Natural killer cell treated with Interleukin-12 subunit alpha and Interleukin-12 subunit beta and Interleukin-15 and Interleukin-18, amount 100 ng/mL, for 72 hours (primary cell): Measurements from ENCODE around the gene CNIH3. TPM values are rescaled to one million over a fixed set of nuclear protein-coding genes. Genes with fewer than 3 reads are reported as not detected.
"Not testable (repeated sequence)": the region's sequence is repeated elsewhere in the genome, so short reads cannot be mapped to it uniquely, and the experiment has no call there.

Experiments used
- ATAC-seq, 2 donors: fragments of 150-1000 bp; cut with Tn5 transposase in 1 of 2; sonication (Bioruptor Pico), chemical (Tn5 transposase) in 1 of 2; 2 replicates each; pipeline ENCODE4 v1.10.0; 2021
- DNase-seq: peaks from one replicate; pipeline ENCODE4 v3.0.0; 2022; ENCODE audit warnings: low spot score
- H3K27ac Mint-ChIP-seq, 2 donors: 1 replicate in 1 of 2; 2 replicates in 1 of 2; pipeline ENCODE4 v1.8.0; 2022; ENCODE audit warnings: mixed read lengths in 2 of 2, mild to moderate bottlenecking in 1 of 2, moderate library complexity in 1 of 2
- H3K27me3 Mint-ChIP-seq, 2 donors: 1 replicate in 1 of 2; 2 replicates in 1 of 2; pipeline ENCODE4 v1.8.0; 2022; ENCODE audit warnings: mixed read lengths in 2 of 2
- H3K36me3 Mint-ChIP-seq: one replicate; pipeline ENCODE4 v1.8.0; 2022; ENCODE audit warnings: mixed read lengths
- H3K4me1 Mint-ChIP-seq, 2 donors: 1 replicate in 1 of 2; 2 replicates in 1 of 2; pipeline ENCODE4 v1.8.0; 2022; ENCODE audit warnings: low read depth in 2 of 2, mixed read lengths in 2 of 2, mild to moderate bottlenecking in 1 of 2
- H3K4me3 Mint-ChIP-seq: one replicate; pipeline ENCODE4 v1.8.0; 2022; ENCODE audit warnings: mixed read lengths
- H3K9me3 Mint-ChIP-seq: 2 replicates; pipeline ENCODE4 v1.8.0; 2022; ENCODE audit warnings: mixed read lengths
- total RNA-seq, 2 donors: library from RNA; stranded (reverse); gene quantifications; one replicate each; pipeline ENCODE4 v1.2.3, GENCODE V29; 2022

Gene CNIH3
- total RNA-seq, result 1 to 10 TPM; 1.5 TPM

DNA sequence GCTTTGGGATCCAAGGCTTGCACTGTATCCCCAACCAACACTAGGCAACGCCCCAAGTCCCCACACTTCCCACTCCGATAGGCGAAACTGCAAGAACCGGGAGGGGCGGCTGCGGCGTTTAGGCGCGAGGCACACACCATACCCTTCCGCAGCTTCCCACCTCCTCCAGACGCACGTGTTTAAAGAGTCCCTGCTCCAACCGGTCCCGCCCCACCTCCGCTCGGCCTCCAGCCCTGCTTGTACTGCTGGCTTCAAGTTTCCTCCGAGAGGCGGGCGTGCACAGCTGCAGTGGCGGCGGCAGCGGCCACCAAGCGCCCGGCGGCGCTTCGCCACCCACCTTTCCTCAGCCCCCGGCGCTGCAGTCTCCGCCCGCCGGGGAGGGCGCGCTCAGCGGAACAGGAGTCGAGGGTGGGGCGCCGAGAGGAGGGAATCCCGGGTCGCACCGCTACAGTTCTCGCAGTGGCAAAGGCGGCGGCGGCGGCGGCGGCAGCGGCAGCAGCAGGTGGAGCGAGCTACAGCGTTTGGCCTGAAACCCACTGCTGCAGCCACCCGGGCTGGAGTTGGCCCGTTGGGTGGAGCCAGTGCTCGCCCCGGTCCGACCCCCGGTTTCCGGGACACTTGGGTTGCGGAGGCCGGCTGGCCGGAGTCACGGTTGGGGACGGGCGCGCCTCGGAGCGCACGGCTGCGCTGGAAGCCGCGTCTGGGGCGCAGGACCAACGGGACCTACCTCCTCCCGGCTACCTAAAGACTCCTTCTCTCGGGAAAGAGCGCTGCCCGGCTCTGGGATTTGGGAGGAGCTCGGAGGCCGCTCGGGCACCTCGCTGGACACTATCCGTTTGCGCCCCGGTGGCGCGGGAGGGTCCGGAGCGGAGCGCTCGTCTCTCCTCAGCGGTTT lies at the start of gene CNIH3:
Gene CNIH3 (plus strand): TSS at position 457 of the 895 bp plus-strand sequence. CDS start 858 bp downstream, outside the sequence.
- Mint-ChIP-seq H3K27ac (no peak within 1 kb of the TSS), H3K9me3 (no peaks in the 10 kb centered on the region), H3K36me3 (no peaks in the 10 kb centered on the region), H3K4me3 (peak within 1 kb of the TSS; percentile 47), H3K27me3 (peaks cover 45 to 54% of the 10 kb centered on the region in 2 donors), H3K4me1 (peaks cover 17% of the 10 kb centered on the region in 2 donors)
- no peak for DNase-seq
- peak; percentile 46 to 53 for ATAC-seq

GRCh38 chr1:224566492-224566891 lies 49.6 kb upstream of the CNIH3 start:
- not testable (repeated sequence) for H3K9me3 Mint-ChIP-seq, H3K27ac Mint-ChIP-seq

GRCh38 chr1:224569276-224569675 lies 46.8 kb upstream of the CNIH3 start:
- no peaks in the 10 kb centered on the region for H3K4me1 Mint-ChIP-seq

More at GRCh38 chr1:224566492-224566891, 49.6 kb upstream of the CNIH3 start:
- not testable (repeated sequence) for H3K4me1 Mint-ChIP-seq, H3K36me3 Mint-ChIP-seq, H3K4me3 Mint-ChIP-seq, H3K27me3 Mint-ChIP-seq, DNase-seq, ATAC-seq

GRCh38 chr1:224571975-224572374 lies 44.1 kb upstream of the CNIH3 start:
- peaks cover 6 to 25% of the 10 kb centered on the region in 2 donors for H3K27me3 Mint-ChIP-seq
- not testable (repeated sequence) for H3K4me3 Mint-ChIP-seq, H3K4me1 Mint-ChIP-seq, H3K9me3 Mint-ChIP-seq, H3K27ac Mint-ChIP-seq, H3K36me3 Mint-ChIP-seq, ATAC-seq, DNase-seq

More at GRCh38 chr1:224569276-224569675, 46.8 kb upstream of the CNIH3 start:
- Mint-ChIP-seq H3K4me3 (no peak overlapping the region), H3K27ac (no peak overlapping the region), H3K27me3 (peaks cover 3 to 17% of the 10 kb centered on the region in 2 donors), H3K9me3 (no peaks in the 10 kb centered on the region), H3K36me3 (no peaks in the 10 kb centered on the region)
- ATAC-seq, result no peak
- DNase-seq, result no peak

DNA sequence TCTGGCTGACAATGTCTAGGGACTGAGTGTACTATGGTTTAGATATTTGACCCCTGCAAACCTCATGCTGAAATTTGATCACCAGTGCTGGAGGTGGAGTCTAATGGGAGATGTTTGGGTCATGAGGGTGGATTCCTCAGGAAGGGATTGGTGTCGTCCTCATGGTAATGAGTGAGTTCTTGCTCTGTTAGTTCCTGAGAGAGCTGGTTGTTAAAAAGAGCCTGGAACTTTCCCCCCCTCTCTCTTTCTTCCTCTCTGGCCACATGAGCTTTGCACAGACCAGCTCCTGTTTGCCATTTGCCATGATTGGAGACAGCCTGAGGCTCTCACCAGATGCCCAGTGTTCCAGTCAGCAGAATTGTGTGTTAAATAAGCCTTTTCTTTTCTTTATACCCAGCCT lies 36.6 kb upstream of the CNIH3 start:
- no peaks in the 10 kb centered on the region for H3K4me1 Mint-ChIP-seq
- H3K4me3 Mint-ChIP-seq, result no peak overlapping the region
- ATAC-seq (no peak), DNase-seq (no peak)
- H3K27ac Mint-ChIP-seq, result no peak overlapping the region
- H3K9me3 Mint-ChIP-seq, result peaks cover 6% of the 10 kb centered on the region
- H3K27me3 Mint-ChIP-seq, result peaks cover 26 to 50% of the 10 kb centered on the region in 2 donors
- H3K36me3 Mint-ChIP-seq, result peaks cover 9% of the 10 kb centered on the region

DNA sequence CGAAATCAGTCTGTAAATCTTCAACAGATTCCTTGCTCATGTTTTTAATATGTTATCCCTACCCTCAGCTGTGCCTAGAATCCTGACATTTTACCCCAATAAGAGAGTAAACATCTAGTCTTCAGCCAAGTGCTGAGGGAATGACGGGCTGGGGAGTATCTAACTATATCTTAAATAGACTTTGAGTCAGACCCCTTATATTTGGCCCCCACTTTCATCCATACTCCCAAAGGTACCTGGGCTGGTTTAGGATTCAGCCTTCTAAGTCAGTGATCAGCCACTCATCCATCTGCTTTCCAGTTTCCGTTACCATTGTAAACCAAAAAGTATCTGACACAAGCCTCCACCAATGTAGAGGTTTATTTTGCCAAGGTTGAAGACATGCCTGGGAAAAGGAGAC lies 36.1 kb upstream of the CNIH3 start:
- no peak overlapping the region for H3K4me3 Mint-ChIP-seq
- H3K4me1 Mint-ChIP-seq, result no peaks in the 10 kb centered on the region
- DNase-seq (no peak), ATAC-seq (no peak)
- peaks cover 9% of the 10 kb centered on the region for H3K36me3 Mint-ChIP-seq
- no peak overlapping the region for H3K27ac Mint-ChIP-seq
- peaks cover 6% of the 10 kb centered on the region for H3K9me3 Mint-ChIP-seq
- peaks cover 26 to 53% of the 10 kb centered on the region in 2 donors for H3K27me3 Mint-ChIP-seq

- DNase-seq, result no peak
- peaks cover 24 to 48% of the 10 kb centered on the region in 2 donors for H3K27me3 Mint-ChIP-seq
- H3K4me1 Mint-ChIP-seq, result no peaks in the 10 kb centered on the region
- H3K36me3 Mint-ChIP-seq, result peaks cover 2% of the 10 kb centered on the region
- no peak overlapping the region for H3K27ac Mint-ChIP-seq
- ATAC-seq, result no peak
- no peak overlapping the region for H3K4me3 Mint-ChIP-seq
- peaks cover 3% of the 10 kb centered on the region for H3K9me3 Mint-ChIP-seq
Observed at GRCh38 chr1:224582041-224582440, 34.1 kb upstream of the CNIH3 start.

GRCh38 chr1:224583774-224584173 lies 32.3 kb upstream of the CNIH3 start:
- no peak for DNase-seq
- peaks cover 18 to 36% of the 10 kb centered on the region in 2 donors for H3K27me3 Mint-ChIP-seq
- no peak for ATAC-seq
- H3K9me3 Mint-ChIP-seq, result peaks cover 3% of the 10 kb centered on the region
- no peaks in the 10 kb centered on the region for H3K4me1 Mint-ChIP-seq
- H3K27ac Mint-ChIP-seq, result no peak overlapping the region
- no peak overlapping the region for H3K4me3 Mint-ChIP-seq
- no peaks in the 10 kb centered on the region for H3K36me3 Mint-ChIP-seq

DNA sequence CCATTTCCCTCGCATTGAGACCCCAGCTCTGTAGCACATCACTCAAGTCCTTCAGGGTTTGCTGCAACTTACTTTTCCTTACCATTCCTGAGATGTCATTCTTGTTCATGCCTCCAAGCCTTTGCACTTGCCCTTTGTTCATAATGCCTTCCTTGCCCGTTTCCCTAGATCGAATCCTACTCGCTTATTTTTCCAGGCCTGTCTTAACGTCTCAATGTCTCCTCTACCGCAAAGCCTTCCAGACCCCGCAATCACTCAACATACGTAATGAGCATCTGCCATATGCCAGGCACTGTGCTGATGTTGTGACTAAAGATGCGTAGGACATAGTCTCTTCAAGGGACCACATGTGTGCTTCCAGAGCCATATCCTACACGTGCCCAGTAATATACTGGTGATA lies 31.1 kb upstream of the CNIH3 start:
- ATAC-seq (no peak), DNase-seq (no peak)
- Mint-ChIP-seq H3K27ac (no peak overlapping the region), H3K4me1 (no peaks in the 10 kb centered on the region), H3K4me3 (no peak overlapping the region), H3K27me3 (peaks cover 8 to 24% of the 10 kb centered on the region in 2 donors), H3K9me3 (no peaks in the 10 kb centered on the region), H3K36me3 (no peaks in the 10 kb centered on the region)

DNA sequence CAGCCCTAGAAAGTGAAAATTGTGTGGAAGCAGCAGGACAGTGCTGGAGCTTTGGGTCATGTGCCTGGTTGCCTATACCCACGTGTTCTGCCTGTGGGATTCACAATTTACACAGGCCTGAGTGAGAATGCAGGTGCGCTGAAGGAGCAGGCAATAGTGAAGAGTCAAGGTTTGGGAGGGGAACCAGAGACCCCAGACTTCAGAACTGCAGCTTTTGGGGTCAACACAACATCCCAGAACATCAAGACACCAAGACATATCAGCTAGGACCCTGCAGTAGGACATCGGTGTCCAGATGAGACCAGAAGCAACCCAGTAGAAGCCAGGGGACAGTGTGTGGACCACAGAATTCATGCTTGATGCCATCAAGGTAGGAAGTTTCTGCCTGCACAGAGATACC lies 29.1 kb upstream of the CNIH3 start:
- DNase-seq (no peak), ATAC-seq (no peak)
- H3K27ac Mint-ChIP-seq, result no peak overlapping the region
- H3K4me3 Mint-ChIP-seq, result no peak overlapping the region
- H3K36me3 Mint-ChIP-seq, result no peaks in the 10 kb centered on the region
- no peaks in the 10 kb centered on the region for H3K9me3 Mint-ChIP-seq
- peaks cover 3 to 12% of the 10 kb centered on the region in 2 donors for H3K27me3 Mint-ChIP-seq
- H3K4me1 Mint-ChIP-seq, result peaks cover 3 to 4% of the 10 kb centered on the region in 2 donors

GRCh38 chr1:224588515-224588914 lies 27.6 kb upstream of the CNIH3 start:
- no peaks in the 10 kb centered on the region for H3K9me3 Mint-ChIP-seq
- H3K27ac Mint-ChIP-seq, result no peak overlapping the region
- H3K4me3 Mint-ChIP-seq, result no peak overlapping the region
- no peaks in the 10 kb centered on the region for H3K36me3 Mint-ChIP-seq
- peaks cover 0 to 5% of the 10 kb centered on the region in 2 donors for H3K27me3 Mint-ChIP-seq
- peaks cover 9 to 14% of the 10 kb centered on the region in 2 donors for H3K4me1 Mint-ChIP-seq
- ATAC-seq (no peak), DNase-seq (no peak)

GRCh38 chr1:224589006-224589405 lies 27.1 kb upstream of the CNIH3 start:
- Mint-ChIP-seq H3K36me3 (no peaks in the 10 kb centered on the region), H3K4me1 (peaks cover 9 to 14% of the 10 kb centered on the region in 2 donors), H3K27me3 (peaks cover 0 to 5% of the 10 kb centered on the region in 2 donors), H3K27ac (no peak overlapping the region), H3K4me3 (no peak overlapping the region), H3K9me3 (no peaks in the 10 kb centered on the region)
- no peak for DNase-seq
- ATAC-seq, result no peak

DNA sequence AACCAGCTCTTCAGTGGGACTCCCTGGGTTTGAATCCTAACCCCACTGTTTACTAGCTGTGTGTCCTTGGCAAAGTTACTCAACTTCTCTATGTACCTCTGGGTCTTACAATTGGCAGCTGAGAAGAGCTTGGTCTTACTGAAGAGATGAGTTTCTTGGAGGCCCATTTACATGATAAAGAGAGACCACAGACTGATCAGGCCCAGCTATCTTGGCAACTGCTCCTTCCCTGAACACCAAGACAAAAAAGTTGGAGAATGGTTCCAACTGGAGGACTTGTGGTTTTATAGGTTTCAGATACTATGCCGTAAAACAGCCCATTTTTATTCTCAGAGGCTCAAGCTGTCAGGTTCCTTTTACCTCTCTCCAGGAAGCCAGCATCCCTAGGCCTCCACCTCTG lies 24.8 kb upstream of the CNIH3 start:
- H3K27me3 Mint-ChIP-seq, result no peaks in the 10 kb centered on the region
- peaks cover 9 to 14% of the 10 kb centered on the region in 2 donors for H3K4me1 Mint-ChIP-seq
- no peak overlapping the region for H3K4me3 Mint-ChIP-seq
- H3K27ac Mint-ChIP-seq, result no peak overlapping the region
- no peaks in the 10 kb centered on the region for H3K36me3 Mint-ChIP-seq
- ATAC-seq, result no peak
- no peak for DNase-seq
- no peaks in the 10 kb centered on the region for H3K9me3 Mint-ChIP-seq
